HG03521 (cell line): ENCODE data around the gene AGBL3.

Experiments
- ATAC-seq: cut with Tn5 transposase; IDR thresholded peaks from one replicate; pipeline ENCODE4 v1.9.1; 2021; ENCODE audit warnings: mild to moderate bottlenecking, moderate library complexity; ENCODE audit not compliant: unreplicated experiment

Gene AGBL3

DNA sequence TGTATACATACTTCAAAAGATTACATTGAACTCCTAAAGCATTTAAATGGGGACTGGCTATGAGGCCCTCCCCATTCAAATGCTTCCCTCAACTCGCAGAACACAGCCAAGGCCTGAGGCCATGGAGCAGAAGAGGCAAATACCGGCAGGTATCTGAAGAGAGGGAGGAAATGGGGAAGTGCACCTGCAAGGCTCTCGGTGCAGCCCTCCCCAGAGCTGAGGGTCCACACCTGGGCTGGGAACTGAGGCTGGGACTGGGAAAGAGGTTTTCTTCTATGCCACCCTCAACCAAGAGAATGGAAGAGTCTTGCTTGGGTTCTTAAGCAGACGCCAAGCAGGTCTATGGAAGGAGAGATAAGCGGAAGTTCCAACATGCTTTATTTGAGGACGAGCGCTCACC, 197.2 kb downstream of the AGBL3 start:
- ATAC-seq = no peak

DNA sequence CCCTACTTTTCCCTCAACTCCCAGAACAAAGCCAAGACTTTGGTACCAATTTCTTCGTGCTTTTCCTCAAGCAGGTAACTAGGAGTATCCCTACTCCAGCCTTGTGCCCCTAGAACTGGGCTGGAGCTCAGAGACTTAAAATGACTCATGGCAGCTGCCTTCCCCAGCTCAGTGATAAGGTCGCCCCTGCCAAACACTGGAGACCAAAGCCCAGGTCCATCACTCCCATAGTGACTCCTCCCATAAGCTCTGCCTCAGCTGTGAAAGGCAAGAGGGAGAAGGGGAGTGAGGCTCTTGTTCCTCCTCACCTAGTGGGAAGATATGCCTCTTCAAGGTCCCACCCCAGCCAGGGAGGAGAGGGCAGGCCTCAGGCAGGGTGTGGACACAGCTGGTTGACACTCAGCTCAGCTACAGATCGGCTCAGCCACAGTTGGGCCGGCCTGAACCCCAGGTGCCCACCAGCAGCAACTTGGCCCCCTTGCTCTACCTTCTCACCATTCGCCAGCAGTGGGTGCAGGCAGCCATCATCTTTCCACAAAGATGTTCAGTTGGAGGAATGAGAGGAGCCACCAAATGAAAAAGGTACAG, 198.0 kb downstream of the AGBL3 start:
- ATAC-seq = no peak
